GM18502 (cell line): Measurements from ENCODE around the gene PRPF8.

Experiments used
- ATAC-seq: cut with Tn5 transposase; IDR thresholded peaks from one replicate; pipeline ENCODE4 v1.9.1; 2021; ENCODE audit warnings: mild to moderate bottlenecking; ENCODE audit not compliant: unreplicated experiment, poor library complexity

The PRPF8 gene

DNA sequence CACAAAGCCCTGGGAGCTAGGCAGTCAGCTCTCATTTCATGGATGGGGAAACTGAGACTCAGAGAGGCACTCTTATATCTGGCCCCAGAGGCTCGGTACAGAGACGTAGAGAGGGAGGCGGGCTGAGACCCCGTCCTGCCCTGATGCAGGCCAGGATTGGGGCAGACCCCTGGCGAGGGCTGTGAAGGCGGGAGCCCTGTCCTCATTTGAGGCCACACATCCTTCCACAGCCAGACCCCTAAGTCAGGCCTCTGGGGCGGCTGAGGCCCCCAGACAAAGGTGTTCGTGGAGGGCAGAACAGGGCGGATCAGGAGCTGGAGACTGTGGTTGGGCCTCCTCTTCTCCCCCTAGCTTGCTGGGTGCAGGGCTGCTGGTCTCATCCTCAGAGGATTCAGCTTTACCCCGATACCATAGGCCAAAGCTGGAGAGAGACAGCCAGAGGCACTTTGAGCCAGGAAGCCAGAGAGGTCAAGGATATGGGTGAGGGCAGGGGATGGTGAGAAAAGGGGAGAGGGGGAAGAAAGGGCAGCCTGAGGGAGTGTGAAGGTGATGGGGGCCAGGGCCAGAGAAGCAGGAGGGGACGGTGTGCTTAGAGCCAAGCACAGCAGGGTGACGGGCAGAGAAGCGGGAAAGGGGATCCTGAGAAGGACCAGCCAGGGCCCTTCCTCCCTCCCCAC is 38.3 kb downstream of the PRPF8 start:
- no peak for ATAC-seq

DNA sequence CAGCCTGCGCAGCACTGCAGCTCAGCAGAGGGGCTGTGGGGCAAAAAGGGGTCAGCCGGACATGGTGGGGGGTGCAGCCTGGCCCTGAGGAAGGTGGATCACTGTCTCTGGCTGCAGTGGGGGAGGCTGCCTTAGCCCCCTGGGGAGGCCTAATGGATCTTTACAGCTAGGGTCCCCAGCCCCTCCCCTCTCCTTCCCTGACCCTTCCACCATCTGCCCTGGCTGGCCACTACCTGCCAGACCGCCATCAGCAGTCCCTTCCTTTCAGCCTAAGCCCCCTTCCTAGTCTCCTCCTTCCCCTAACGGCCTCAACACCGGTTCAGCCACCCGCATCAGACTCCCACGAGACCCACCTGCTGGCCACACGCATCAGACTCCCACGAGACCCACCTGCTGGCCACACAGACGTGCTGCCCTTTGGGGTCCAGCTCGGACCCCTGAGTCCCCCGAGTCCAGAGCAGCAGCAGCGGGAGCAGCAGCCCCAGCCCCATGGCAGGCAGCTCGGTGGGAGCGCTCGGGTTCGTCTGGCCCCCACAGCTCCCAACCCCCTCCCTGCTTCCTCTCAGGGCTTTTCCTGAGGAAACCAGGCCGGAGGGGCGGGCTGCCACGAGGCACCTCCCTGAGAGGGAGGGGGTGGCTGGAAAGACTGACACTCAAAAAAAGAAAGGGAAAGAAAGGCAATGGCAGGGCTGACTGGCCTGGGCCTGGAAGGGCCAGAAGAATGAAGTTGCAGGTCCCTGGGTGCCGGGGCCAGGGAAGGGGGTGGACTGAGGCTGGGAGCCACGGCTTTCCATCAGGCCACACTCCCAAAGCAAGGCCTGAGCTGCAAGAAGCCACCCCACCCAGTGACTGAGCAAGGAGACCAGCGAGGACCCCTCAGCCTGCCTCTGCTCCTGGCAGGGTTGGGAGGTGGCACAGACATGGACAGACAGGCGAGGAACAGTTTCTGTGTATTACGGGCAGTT is 39.2 kb downstream of the PRPF8 start, which contains the start of gene SCARF1:
TSS of gene SCARF1 (minus strand) at position 526 of the 965 bp plus-strand sequence. CDS start at position 491, 35 bp downstream.
- ATAC-seq = no peak

DNA sequence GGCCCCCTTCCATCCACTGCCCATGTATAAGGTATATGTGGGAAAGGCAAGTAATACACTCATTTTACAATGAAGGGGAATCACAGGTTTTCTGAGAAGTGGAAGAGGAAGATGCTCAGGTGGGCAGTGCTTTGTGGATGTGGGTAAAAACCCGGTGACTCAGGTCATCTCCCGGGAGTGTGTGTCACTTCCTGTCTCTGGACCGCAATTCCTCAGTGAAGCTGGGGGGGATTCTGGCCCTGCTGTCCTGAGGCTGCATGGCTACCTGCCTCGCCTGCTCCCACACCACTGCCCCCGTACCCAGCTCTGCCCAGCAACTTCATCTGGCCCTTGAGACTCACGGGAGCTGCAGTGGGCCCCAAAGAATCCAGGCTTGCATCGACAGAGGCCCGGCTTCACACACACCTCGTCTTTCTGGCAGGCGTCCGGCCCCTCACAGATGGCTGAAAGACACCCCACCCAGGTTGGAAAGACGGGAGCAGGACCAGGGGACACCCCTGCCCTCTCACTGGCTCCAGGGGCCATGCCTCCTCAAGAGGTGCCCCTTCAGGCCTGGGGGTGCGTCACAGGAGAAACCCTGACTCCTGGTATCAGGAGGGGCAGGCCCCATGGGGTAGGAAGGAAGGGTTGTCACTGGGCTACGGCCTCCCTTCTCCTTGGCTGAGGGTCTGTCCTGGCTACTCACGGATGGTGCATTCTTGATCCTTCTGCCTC is 40.0 kb downstream of the PRPF8 start:
- ATAC-seq = no peak

DNA sequence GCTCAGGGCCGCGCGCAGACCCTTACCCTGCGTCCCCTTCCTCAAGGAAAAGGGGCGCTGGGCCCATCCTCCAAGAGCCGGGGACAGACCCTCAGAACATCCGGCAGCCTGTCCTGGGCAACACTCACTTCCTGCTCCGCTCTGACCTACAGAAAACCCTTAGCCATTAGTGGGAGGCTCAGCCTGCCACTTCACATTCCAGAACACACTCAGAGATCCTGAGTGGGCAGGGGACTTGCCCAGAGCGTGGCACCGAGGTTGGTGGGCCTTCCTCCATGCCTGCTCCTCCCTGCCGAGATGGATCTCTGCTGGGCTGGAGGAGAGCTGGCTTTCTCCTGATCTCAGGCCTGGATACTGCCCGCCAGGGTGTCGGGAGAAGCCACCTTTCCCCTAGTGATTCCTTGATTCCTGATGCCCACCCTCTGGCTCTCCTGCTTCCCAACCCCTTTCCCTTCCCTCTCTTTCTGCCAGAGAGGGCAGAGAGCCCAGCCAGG is 40.6 kb downstream of the PRPF8 start:
- ATAC-seq = no peak

DNA sequence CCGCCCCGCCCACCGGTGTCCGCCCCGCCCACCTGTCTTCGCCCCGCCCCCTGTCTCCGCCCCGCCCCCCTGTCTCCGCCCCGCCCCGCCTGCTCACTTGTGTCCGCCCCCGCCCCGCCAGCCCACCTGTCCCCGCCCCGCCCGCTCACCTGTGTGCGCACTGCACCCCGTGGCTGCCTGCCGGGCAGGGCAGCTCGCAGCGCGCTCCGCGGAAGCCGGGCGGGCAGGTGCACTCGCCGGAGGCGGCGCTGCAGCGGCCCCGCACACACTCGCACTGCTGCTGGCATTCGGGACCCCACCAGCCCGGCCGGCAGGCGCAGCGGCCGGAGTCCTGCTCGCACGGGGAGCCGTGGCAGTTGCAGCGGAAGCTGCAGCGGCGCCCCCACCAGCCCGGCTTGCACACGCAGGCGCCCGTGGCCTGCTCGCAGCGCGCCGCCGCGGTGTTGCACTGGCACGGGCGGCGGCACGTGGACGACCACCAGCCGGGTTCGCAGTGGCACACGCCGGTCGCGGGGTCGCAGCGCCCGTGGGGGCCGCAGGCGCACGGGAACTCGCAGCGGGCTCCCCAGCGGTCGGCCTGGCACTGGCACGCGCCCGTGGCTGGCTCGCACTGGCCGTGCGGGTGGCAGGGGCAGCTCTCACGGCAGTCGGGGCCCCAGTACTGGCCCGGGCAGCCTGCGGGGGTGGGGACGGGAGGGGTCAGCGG is 41.2 kb downstream of the PRPF8 start:
- no peak for ATAC-seq

DNA sequence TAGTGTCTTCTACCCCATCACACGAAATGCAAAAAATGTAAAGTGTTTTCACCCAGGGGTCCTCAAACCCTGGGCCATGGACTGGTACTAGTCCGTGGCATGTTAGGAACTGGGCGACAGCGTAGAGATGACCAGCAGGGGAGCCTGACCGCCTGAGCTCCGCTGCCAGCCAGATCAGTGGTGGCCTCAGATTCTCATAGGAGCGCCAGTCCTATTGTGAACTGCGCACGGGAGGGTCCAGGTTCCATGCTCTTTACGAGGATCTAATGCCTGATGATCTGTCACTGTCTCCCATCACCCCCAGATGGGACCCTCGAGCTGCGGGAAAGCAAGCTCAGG is 43.6 kb downstream of the PRPF8 start:
- ATAC-seq = no peak

DNA sequence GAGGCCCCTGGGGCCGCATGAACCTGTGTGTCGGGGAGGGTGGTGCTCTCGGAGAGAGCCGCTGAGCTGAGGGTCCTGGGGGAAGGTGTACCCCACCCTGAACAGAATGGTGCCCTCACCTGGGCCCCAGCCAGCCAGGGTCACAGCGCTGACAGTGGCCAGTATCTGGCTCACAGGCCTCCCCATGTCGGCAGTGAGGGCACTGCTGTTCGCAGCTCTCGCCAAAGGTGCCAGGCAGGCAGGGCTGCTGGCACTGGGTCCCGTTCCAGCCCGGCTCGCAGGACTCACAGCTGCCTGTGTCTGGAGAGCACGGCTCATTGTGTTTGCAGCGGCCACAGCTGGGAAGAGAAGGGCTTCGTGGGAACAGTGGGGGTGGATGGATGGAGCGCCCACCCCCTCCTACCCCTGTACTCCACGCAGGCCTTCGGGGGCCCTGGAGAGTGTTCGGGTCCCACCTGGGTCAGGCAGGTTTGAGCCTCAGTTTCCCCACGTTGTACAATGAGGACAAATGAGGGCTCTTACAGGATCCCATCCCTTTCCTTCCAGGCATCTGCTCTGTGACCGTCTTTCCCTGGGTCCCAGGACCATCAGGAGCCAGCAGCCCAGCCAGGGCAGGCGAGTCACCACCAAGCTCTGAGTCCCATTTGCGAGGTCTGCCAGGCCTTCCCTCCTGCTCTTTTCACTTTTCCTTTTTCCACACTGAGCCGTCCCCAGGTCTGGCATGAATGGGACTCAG is 44.2 kb downstream of the PRPF8 start:
- no peak for ATAC-seq

DNA sequence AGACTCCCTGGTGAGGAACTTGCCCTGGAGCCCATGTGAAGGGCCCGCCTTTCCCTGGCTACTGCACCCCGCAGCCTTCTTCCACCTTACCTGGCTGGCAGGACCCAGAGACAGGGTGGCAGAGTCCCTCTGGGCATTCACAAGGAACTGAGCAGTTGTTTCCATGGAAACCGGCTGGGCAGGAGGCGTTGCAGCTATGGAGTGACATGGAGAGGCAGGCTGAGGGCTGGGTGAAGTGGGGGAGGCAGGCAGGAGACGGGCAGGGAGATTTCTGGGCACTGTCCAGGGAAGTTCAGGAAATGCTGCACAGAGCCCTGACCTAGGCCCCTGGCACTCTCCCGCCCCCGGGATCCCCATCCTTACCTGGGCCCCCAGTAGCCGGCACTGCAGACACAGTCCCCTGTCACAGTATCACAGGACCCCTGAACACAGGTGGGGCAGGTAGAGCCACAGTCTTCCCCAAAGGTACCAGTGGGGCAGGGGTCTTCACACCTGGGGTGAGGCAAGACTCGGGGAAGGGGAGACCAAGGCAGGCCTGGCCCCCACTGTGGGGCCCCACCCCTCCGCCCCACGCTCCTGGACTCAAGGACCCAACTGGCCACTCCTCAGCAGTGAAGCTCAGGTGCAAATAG is 45.0 kb downstream of the PRPF8 start:
- ATAC-seq = no peak

DNA sequence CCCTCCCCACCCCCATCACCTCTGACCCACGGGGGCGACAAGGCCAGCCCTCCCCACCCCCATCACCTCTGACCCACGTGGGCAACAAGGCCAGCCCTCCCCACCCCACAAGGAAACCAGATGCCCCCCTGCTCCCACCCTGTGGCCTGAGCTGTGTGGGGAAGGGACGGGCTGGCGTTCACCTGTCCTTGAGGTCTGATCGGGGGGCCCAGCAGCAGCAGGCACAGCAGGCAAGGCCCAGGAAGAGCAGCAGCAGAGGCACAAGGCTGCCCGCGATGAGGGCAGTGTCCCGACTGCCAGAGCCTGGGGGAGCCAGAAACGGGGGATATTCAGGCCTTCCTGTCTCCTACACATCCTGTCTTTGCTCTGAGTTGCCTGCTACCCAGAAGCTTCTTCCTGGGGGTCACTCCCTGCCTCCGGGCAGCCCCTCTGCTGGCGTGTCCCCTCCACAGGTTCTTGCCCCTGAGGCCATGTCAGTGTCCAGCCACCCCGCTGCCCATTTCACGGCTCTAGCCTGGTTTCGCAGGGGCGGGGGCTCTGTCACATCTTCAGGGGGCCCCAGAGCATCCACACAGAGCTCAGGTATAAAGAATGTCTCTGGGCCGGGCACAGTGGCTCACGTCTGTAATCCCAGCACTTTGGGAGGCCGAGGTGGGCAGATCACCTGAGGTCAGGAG is 45.9 kb downstream of the PRPF8 start:
- no peak for ATAC-seq

DNA sequence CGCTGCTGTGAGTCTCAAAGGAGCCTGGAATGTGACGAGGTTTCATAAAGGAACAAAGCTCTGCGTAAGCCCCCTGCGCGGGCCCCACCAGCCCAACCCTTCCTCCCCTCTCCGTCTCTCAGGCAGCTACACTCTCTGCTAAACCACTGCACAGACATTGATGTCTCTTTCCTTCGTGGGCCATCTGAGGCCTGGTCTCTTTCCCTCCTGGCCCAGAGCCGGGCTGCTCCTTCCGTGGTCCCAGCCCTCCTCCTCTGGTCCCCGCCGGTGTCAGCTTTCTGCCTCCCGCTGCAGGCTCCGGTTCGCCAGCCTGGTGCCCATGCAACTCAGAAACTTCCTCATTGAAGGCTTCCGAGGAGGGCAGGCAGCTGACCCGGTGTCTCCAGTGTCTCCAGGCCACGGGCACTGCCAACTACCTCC is 46.5 kb downstream of the PRPF8 start:
- ATAC-seq = no peak

DNA sequence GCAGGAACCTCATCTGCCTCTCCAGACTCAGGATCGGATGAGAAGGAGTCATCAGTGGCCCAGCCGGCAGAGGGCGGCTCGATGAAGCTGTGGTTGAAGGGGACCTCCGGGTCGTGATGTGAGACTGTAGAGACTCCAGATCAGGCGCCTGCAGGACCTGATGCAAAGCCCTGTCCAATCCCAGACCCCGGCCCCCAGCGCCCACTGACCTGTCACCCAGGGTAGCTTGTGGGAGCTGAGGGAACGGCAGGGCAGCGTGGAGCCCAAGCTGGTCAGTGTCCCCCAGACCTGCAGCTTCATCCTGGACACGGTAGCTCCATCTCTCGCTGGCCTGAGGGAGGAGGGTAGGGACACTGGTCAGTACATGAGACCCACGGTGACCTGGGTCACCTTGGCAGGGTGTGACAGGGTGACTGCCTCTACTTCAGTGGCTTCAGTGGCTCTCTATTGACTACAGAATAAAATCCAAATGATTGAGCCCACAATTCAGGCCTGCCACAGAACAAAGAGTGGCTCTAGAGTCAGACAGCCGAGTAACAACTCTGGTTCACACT is 47.9 kb downstream of the PRPF8 start:
- no peak for ATAC-seq

DNA sequence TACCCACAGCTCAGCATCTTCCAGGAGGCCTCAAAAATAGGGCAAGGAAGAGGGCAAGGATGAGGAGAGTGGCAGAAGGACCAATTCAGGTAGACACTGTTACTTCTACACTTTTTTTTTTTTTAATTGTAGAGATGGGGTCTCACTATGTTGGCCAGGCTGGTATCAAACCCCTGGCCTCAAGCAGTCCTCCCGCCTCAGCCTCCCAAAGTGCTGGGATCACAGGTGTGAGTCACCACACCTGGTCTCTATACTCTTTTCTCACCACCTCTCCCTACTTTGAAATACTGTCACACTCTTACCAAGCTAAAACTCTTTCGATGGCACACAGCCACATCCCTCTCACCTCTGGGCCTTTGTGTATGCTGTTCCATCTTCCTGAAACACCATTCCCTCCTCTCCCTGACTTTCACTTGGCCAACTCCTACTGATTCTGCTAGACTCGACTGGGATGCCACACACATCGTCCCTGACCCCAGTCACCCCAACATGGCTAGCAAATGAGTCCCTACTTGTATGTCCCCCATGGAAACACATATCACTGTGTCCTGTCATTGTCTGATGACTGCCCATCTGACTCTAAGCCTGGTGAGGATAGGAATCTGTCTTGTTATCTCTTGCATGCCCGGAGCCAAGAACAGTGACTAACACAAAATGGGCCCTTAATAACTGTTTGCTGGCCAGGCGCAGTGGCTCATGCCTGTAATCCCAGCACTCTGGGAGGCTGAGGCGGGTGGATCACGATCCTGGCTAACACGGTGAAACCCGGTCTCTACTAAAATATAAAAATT is 48.8 kb downstream of the PRPF8 start:
- no peak for ATAC-seq

DNA sequence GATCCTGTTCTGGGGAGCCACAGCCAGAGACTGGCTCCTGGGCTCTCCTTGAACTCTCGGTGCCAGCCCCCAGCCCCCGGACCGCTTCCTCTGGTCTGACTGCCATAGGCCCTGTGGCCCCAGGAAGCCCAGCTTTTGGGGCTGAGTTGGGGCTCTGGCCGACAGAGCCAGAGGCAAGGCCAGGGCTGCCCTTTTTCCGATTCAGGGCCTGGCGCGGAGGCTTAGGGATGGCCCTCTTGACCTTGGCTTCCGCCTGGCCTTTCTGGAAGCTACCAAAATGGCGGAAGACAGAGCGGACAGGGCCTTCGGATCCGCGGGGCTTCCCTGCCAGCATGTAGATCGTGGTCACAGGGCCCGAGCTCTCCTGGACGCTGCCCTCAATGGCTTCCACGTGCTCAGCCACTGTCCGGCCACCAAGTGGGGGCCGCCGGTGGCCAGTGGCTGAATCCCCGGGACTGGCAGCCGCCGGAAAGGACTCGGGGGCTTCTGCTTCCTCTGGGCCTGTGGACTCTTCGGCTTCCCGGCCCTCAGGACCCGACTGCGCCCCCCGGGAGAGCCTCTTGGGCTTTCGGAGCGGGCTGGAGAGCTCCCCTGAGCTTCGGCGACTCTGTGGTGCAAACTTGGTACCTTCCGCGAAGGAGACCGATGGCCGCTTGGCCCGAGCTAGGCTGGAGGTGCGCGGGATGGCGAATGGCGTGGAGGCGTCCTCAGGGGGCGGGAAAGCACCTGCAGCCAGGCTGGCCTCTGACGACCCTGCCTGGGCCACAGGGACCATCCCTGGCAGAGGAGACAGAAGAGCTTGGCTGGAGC is 49.6 kb downstream of the PRPF8 start:
- no peak for ATAC-seq

DNA sequence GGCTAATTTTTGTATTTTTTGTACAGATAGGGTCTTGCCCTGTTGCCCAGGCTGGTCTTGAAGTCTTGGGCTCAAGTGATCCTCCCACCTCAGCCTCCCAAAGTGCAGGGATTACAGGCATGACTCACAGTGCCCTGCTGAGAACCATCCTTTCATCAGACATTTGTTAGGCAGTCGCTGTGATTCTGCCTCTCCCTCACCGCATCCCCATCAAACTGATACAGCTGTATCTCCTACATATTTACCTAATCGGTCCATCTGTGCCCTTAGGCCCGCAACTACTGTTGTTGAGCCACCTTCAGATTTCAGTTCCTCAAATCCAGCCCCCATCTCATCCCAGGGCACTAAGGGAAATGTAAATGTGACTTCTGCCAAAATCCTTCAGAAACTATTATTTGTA is 54.0 kb downstream of the PRPF8 start:
- no peak for ATAC-seq

DNA sequence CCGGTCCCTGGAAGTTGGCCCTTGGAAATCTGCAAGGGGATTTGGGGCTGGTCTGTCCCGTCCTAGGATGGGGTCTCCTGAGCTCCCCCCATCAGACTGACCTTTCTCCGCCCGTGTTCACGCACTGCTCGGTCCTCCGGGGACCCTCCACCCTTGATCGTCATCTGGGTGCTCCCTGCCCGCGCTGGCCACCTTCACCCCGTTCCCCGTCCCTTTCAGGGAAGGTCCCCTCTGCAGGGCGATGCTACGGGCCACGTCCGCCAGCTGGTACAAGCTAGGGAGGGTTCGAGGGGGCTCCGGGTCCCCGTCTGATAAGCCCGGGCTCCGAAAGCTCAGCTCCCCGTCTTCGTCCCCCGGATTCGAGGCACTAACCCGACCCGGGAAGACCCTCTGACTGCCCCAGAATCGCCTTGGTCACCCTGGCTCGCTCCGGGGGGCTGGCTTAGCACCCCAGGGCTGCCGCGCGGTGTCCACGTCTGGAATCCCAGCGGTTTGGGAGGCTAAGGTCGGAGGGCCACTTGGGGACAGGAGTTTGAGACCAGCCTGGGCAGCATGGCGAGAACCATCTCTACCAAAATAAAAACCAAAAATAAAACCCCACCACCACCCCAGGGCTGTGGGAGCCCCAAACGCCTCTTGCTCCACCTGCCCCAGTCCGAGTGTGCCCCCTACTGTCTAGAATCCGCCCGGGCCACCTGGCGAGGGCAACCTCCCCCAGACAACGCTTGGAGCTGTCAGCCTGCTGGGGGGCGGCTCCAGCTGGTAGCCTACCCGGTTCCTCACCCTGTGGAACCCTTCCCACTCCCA is 55.0 kb downstream of the PRPF8 start:
- no peak for ATAC-seq
